H1 (cell line): ENCODE measurements around the gene PAK6. TPM values are rescaled to one million over a fixed set of nuclear protein-coding genes. Genes with fewer than 3 reads are reported as not detected.

Experiments used
- CTCF ChIA-PET: fragments of 300-600 bp; sonication (Branson Sonifier 250); formaldehyde crosslinking; loops from one replicate; lab custom pipeline; 2021; ENCODE audit not compliant: partially characterized antibody; lab: Charles Lee
- POLR2A ChIA-PET: fragments of 300-600 bp; sonication (Branson Sonifier 250); formaldehyde crosslinking; loops from one replicate; lab custom pipeline; 2021; ENCODE audit warnings: inconsistent platforms; ENCODE audit not compliant: partially characterized antibody; lab: Charles Lee
- DNase-seq, 2 experiments: peaks; one replicate each; pipeline versions ENCODE4 v3.0.0 to v3.0.0-alpha.2; 2010 to 2022; ENCODE audit warnings: low spot score in 2 of 2, low read depth in 1 of 2, mixed read lengths in 1 of 2
- FAIRE-seq: peaks from 2 replicates; lab custom pipeline; 2011; peaks lifted over from hg19 to GRCh38; lab: Jason Lieb, UNC
- H2AFZ ChIP-seq: 2 replicates; pipeline ENCODE4 v1.8.1; 2012; ENCODE audit warnings: low read length, inconsistent platforms
- H2AK5ac ChIP-seq: 2 replicates; pipeline ENCODE4 v1.6.1; 2013; ENCODE audit warnings: low read depth, low read length
- H2BK120ac ChIP-seq: replicated peaks from 2 replicates; pipeline ENCODE3; 2013; ENCODE audit warnings: low read depth, low read length, inconsistent platforms
- H2BK12ac ChIP-seq: 2 replicates; pipeline ENCODE4 v1.6.1; 2013; ENCODE audit warnings: low read depth, low read length
- H2BK15ac ChIP-seq: 2 replicates; pipeline ENCODE4 v1.6.1; 2013; ENCODE audit warnings: low read length
- H2BK20ac ChIP-seq: 2 replicates; pipeline ENCODE4 v1.6.1; 2013; ENCODE audit warnings: low read length
- H2BK5ac ChIP-seq: 2 replicates; pipeline ENCODE4 v1.6.1; 2013; ENCODE audit warnings: low read depth, low read length
- H3K14ac ChIP-seq: 2 replicates; pipeline ENCODE4 v1.6.1; 2013; ENCODE audit warnings: inconsistent platforms; ENCODE audit not compliant: insufficient read length
- H3K18ac ChIP-seq: 2 replicates; pipeline ENCODE4 v1.6.1; 2013; ENCODE audit warnings: low read length; ENCODE audit errors: extremely low read depth
- H3K23ac ChIP-seq: 2 replicates; pipeline ENCODE4 v1.6.1; 2013; ENCODE audit warnings: inconsistent platforms; ENCODE audit not compliant: insufficient read length
- H3K23me2 ChIP-seq: 2 replicates; pipeline ENCODE4 v1.6.1; 2013; ENCODE audit warnings: low read depth, low read length
- H3K27ac ChIP-seq: 2 replicates; pipeline ENCODE4 v1.6.1; 2011; ENCODE audit warnings: low read depth, low read length, inconsistent platforms
- H3K27me3 ChIP-seq, 4 experiments: replicated peaks in 1 of 4; 1 replicate in 1 of 4; 2 replicates in 3 of 4; pipeline versions ENCODE4 v1.6.1 to v1.8.1; 2011 to 2013; ENCODE audit warnings: low read length in 3 of 4, mild to moderate bottlenecking in 3 of 4, inconsistent platforms in 2 of 4, mixed read lengths in 2 of 4, moderate library complexity in 1 of 4; ENCODE audit not compliant: control insufficient read depth in 3 of 4, insufficient read depth in 3 of 4; ENCODE audit errors: extremely low read depth in 1 of 4
- H3K36me3 ChIP-seq, 4 experiments: 2 replicates each; pipeline versions ENCODE4 v1.6.1 to v1.8.1; 2011 to 2013; ENCODE audit warnings: mild to moderate bottlenecking in 4 of 4, low read length in 3 of 4, moderate library complexity in 2 of 4, control low read depth in 1 of 4, inconsistent platforms in 1 of 4; ENCODE audit not compliant: insufficient read depth in 4 of 4, control insufficient read depth in 2 of 4
- H3K4ac ChIP-seq: replicated peaks from 2 replicates; pipeline ENCODE3; 2013; ENCODE audit warnings: low read length, low read depth, mixed read lengths, inconsistent platforms; ENCODE audit not compliant: insufficient read length
- H3K4me1 ChIP-seq, 4 experiments: replicated peaks in 1 of 4; 1 replicate in 1 of 4; 2 replicates in 3 of 4; pipeline versions ENCODE4 v1.6.1 to v1.8.1; 2011 to 2013; ENCODE audit warnings: low read length in 3 of 4, inconsistent platforms in 2 of 4, mixed read lengths in 1 of 4; ENCODE audit not compliant: insufficient read depth in 4 of 4, control insufficient read depth in 3 of 4
- H3K4me2 ChIP-seq, 2 experiments: 2 replicates each; pipeline versions ENCODE4 v1.6.1 to v1.8.1; 2011 to 2013; ENCODE audit warnings: low read depth in 2 of 2, low read length in 2 of 2, control low read depth in 1 of 2, inconsistent platforms in 1 of 2, mild to moderate bottlenecking in 1 of 2; ENCODE audit not compliant: insufficient read depth in 1 of 2
- H3K4me3 ChIP-seq, 4 experiments: fragments of 200-600, 300-600 bp in 1 of 4; sonication (generic), shearing (Covaris generic), sonication (Bioruptor Twin) in 1 of 4; 2 replicates each; pipeline versions ENCODE4 v1.5.1 to v1.8.1; 2011 to 2016; ENCODE audit warnings: low read length in 4 of 4, low read depth in 3 of 4, control low read depth in 2 of 4, inconsistent platforms in 2 of 4, mild to moderate bottlenecking in 2 of 4, mixed read lengths in 1 of 4, moderate library complexity in 1 of 4; ENCODE audit not compliant: insufficient read depth in 2 of 4; ENCODE audit errors: extremely low read depth in 1 of 4
- H3K56ac ChIP-seq: replicated peaks from 2 replicates; pipeline ENCODE3; 2013; ENCODE audit warnings: low read depth, mild to moderate bottlenecking, mixed read lengths, low read length, inconsistent platforms; ENCODE audit not compliant: insufficient read length
- H3K79me1 ChIP-seq: 2 replicates; pipeline ENCODE4 v1.6.1; 2013; ENCODE audit warnings: low read depth, low read length, control low read depth
- H3K79me2 ChIP-seq, 2 experiments: 2 replicates each; pipeline versions ENCODE4 v1.6.1 to v1.8.1; 2012 to 2013; ENCODE audit warnings: low read length in 2 of 2, mild to moderate bottlenecking in 2 of 2, inconsistent platforms in 1 of 2; ENCODE audit not compliant: insufficient read depth in 2 of 2, control insufficient read depth in 1 of 2
- H3K9ac ChIP-seq, 4 experiments: replicated peaks in 1 of 4; 1 replicate in 1 of 4; 2 replicates in 3 of 4; pipeline versions ENCODE4 v1.6.1 to v1.8.1; 2011 to 2013; ENCODE audit warnings: low read depth in 3 of 4, low read length in 3 of 4, control low read depth in 2 of 4, mild to moderate bottlenecking in 2 of 4, moderate library complexity in 2 of 4, inconsistent platforms in 1 of 4; ENCODE audit errors: extremely low read depth in 1 of 4
- H3K9me3 ChIP-seq, 2 experiments: 2 replicates each; pipeline versions ENCODE4 v1.6.1 to v1.8.1; 2012 to 2013; ENCODE audit warnings: mild to moderate bottlenecking in 2 of 2, moderate library complexity in 2 of 2, control low read depth in 1 of 2, inconsistent platforms in 1 of 2, low read depth in 1 of 2, low read length in 1 of 2, mixed read lengths in 1 of 2; ENCODE audit not compliant: insufficient read depth in 2 of 2
- H4K20me1 ChIP-seq, 2 experiments: replicated peaks in 1 of 2; 2 replicates each; pipeline versions ENCODE3 to v1.8.1; 2011 to 2013; ENCODE audit warnings: inconsistent platforms in 2 of 2, low read length in 2 of 2, mild to moderate bottlenecking in 1 of 2; ENCODE audit not compliant: insufficient read depth in 2 of 2, control insufficient read depth in 1 of 2
- H4K5ac ChIP-seq: 2 replicates; pipeline ENCODE4 v1.6.1; 2013; ENCODE audit warnings: low read length, low read depth, mixed read lengths, inconsistent platforms; ENCODE audit not compliant: insufficient read length
- H4K8ac ChIP-seq: 2 replicates; pipeline ENCODE4 v1.8.0; 2013; ENCODE audit warnings: mild to moderate bottlenecking, moderate library complexity, low read length, inconsistent platforms; ENCODE audit not compliant: insufficient read depth; ENCODE audit errors: extremely low read depth
- H4K91ac ChIP-seq: replicated peaks from 2 replicates; pipeline ENCODE3; 2013; ENCODE audit warnings: low read length, mixed read lengths, inconsistent platforms; ENCODE audit not compliant: insufficient read length
- CBX5 ChIP-seq: fragments of 300-800, 300-1000 bp; sonication (generic); IDR thresholded peaks from 2 replicates; pipeline ENCODE4 v1.7.1; 2016; ENCODE audit warnings: antibody characterized with exemption, low read length, low read depth
- EGR1 ChIP-seq: IDR thresholded peaks from 2 replicates; pipeline ENCODE4 v1.6.1; 2011; ENCODE audit warnings: low read depth, low read length, borderline replicate concordance
- SUZ12 ChIP-seq: fragments of 200-600 bp; sonication (generic); IDR thresholded peaks from 2 replicates; pipeline ENCODE4 v1.6.1; 2012; ENCODE audit warnings: mild to moderate bottlenecking, inconsistent platforms, low read length, moderate library complexity, mixed read lengths
- WGBS, 2 experiments: shearing (Covaris generic) in 1 of 2; methylation state at CpG; one replicate each; pipeline versions ENCODE4 v1.1.6 to v1.1.7; 2013 to 2015; ENCODE audit warnings: low lambda C conversion rate in 2 of 2, mixed read lengths in 2 of 2, inconsistent platforms in 1 of 2, low coverage in 1 of 2, missing lambda C conversion rate in 1 of 2; ENCODE audit not compliant: insufficient replicate concordance in 2 of 2, insufficient coverage in 1 of 2, insufficient read length in 1 of 2; ENCODE audit errors: extremely low coverage in 1 of 2, missing lambda C conversion rate in 1 of 2; 5-methylcytosine and 5-hydroxymethylcytosine counted together
- polyA plus RNA-seq, 7 experiments: library from polyadenylated mRNA; depleted of rRNA in 3 of 7; stranded (reverse) in 5 of 7; unstranded in 2 of 7; fragments of >200 nt in 5 of 7; fragments of 200-250 nt in 2 of 7; gene quantifications; 1 replicate in 5 of 7; 2 replicates in 1 of 7; 4 replicates in 1 of 7; pipeline versions ENCODE4 v1.2.1 to v1.2.3, GENCODE V29; 2011 to 2013; ENCODE audit warnings: missing spikeins in 2 of 7, mixed read lengths in 2 of 7
- total RNA-seq: library from RNA; stranded (reverse); fragmentation: NEBNext Ultra II Directional; extraction: Animal tissue kit (Norgen Biotek cat#: 25700); gene quantifications from 2 replicates; pipeline ENCODE4 v1.2.1, GENCODE V29; 2021

Gene PAK6
- total and polyA plus RNA-seq, 2 of the 8 experiments (the other 6 are each of a cell fraction or from before 2014, with no cell fraction given): 6.9 to 9.4 TPM

DNA sequence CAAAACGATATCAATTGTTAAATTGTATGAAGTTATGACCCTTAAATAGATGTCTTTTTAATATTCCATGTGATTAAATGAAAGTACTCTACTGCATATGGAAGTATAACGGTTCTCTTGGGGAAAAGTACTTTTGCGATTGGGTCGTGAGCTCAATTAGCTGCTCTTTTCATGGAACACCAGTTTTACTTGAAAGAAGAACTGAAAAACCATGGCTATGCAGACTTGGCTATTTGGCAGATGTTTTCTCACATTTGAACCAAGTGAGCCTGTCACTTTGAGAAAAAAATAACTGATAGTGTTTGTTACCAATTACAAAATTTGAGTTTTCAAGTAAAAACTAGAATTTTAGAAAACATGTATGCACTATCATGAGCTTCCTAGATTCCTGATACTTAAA is 78.7 kb downstream of the PAK6 start:
- Histone ChIP-seq H3K36me3 (no peaks in the 10 kb centered on the region), H3K23me2 (peaks cover 2% of the 10 kb centered on the region; the same call in 1 of the 2 replicates), H3K79me1 (no peaks in the 10 kb centered on the region), H2BK5ac (no peak overlapping the region), H3K4me3 (no peak overlapping the region), H3K27ac (no peak overlapping the region), H3K27me3 (peaks cover 0 to 10% (median 6%) of the 10 kb centered on the region in 4 experiments; a peak in 4 of 7 replicates), H4K20me1 (peaks cover 0 to 1% of the 10 kb centered on the region in 2 experiments), H3K18ac (no peak overlapping the region), H4K8ac (no peak overlapping the region), H3K4ac (no peak overlapping the region), H2AK5ac (no peak overlapping the region), H3K4me2 (no peak overlapping the region), H2AFZ (no peak overlapping the region), H3K9ac (no peak overlapping the region), H3K79me2 (no peaks in the 10 kb centered on the region), H4K5ac (no peak overlapping the region), H3K14ac (no peak overlapping the region), H3K23ac (no peak overlapping the region), H3K4me1 (peaks cover 2 to 14% (median 8%) of the 10 kb centered on the region in 4 experiments), H2BK12ac (no peak overlapping the region), H3K9me3 (no peaks in the 10 kb centered on the region), H3K56ac (no peak overlapping the region), H2BK120ac (no peak overlapping the region), H4K91ac (no peak overlapping the region), H2BK15ac (no peak overlapping the region), H2BK20ac (no peak overlapping the region)
- DNase-seq (no peak), FAIRE-seq (no peak)
- 98% methylated on average over 4 of the region's 4 CpGs; no CpG with 5 or more reads in 1 of the 2 experiments for WGBS, 2 experiments
- TF ChIP-seq SUZ12: no peak
- TF ChIP-seq CBX5: no peak
- TF ChIP-seq EGR1: no peak
- ChIA-PET POLR2A (interaction anchor here (1.4 kb wide), 1 partner anchor 38 kb away, joined by 4 read pairs; no protein-coding TSS in a partner anchor), CTCF (interaction anchor here (0.7 to 23.9 kb wide), 10 partner anchors 11 to 280 kb away, joined by 3 to 584 read pairs (median 6); partner anchors contain the start of genes ANKRD63, CCDC9B, PAK6 and PLCB2)
